ENCODE results near the gene TRPV3.
"Not testable (repeated sequence)": the region's sequence is repeated elsewhere in the genome, so short reads cannot be mapped to it uniquely, and the experiment has no call there.

TRPV3 gene

DNA sequence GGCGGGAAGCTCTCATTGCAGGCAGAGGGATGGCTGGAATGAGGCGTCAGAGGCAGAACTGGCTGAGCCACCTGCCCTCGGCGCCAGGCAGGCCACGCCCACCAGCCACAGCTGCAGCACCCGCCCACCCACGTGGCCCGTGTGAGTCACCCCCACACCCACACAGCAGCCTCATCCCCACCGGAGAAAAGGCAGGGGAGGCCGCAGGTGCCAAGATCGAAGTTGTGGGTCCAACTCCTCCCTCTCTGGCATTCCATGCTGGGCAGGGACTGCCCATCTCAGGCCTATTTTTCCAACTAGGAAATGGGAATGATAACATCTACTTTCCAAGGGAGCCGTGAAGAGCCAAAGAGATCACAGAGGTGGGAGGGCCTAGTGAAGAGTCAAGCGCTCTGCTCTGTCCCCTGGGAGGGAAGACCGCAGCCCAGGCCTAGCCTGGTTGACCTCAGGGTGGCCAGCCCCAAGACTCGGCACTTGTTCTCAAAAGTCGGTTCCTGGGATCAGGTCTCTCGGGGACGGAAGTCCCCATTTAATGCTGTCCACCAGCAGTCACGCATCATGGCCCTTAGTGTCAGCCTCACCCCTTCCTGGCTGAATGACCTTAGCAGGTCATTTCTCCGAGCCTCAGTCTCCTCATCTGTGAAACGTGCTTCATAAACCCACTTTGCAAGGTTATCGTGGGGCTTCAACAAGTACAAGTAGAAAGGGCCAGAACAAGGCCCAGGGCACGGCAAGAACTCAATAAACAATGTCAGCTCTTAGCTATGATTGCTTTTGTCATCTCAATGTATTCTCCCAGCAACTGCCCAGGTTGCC lies at the start of gene TRPV3:
Gene TRPV3 (minus strand): TSS at position 45 of the 816 bp plus-strand sequence. CDS start 2,962 bp downstream, outside the sequence.
- DNase-seq, result no peak

DNA sequence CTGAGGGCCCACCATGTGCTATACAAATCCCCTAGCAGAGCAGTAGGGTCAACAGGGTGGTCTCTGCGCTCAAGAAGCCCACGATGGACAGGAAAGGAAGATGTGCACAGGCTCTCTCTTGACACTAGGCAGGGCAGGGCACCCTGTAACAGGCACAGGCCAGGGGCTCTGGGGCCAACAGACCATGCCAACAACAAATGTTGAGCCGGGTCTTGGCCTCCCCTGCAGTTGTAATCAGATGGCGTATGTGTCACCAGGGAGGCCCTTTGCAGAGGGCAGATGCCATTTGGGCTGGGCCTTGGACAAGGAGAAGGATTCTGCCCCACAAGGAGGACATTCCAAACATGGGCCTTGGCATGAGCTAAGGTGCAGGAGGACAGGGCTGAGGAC lies 46.3 kb upstream of the TRPV3 start:
- peak; percentile 11 for DNase-seq

DNA sequence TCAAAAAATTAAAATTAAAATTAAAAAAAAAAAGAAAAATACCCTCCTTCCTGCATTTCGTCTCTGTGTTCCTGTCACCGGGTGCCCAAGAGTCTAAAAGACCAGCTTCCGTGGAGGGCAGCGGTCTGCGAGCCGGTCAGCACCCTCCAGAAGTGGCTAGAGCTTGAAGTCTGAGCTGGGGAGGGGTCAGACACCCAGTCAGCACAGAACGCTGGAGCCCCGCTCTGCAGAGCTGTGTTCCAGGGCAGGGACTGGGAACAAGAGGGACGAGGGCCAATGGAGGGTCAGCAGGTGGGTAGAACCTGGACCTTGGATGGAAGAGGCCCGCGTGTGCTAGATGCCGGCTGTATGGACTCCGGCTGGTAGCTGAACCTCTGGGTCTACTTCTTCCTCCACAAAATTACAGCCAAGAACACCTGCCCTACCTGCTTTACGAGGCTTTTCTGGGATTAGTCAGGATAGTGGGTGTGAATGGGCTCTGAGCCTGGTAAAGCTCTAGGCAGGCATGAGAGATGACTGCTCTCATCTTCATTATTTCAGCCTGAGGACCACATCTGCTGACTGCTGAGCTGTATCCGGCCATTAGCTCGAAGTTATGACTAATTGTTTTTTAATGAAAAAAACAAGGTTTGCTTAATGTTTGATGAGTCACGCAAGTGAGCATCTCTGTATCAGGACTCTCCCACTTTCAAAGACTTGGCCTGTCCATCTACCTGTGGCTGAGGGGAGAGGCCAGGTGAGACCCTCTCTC lies 45.7 kb upstream of the TRPV3 start:
- DNase-seq, result peak; percentile 78

DNA sequence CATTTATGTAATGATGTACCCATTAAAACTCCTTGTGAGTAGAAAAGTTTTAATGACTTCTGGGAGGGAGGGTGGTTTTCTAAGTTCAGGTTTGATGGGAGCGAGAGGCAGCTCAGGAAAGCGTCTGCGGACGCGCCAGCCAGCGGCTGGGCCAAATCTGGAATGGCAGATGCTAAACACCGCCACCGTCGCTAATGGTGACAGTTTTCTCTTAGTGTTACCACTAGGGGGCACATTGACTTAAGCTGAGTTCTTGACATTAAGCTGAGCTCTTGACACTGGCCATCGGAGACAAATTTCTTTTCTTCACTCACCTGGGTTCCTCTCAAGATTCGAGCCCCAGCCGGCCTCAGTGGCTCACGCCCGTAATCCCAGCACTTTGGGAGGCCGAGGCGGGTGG lies 44.9 kb upstream of the TRPV3 start:
- DNase-seq, result no peak

DNA sequence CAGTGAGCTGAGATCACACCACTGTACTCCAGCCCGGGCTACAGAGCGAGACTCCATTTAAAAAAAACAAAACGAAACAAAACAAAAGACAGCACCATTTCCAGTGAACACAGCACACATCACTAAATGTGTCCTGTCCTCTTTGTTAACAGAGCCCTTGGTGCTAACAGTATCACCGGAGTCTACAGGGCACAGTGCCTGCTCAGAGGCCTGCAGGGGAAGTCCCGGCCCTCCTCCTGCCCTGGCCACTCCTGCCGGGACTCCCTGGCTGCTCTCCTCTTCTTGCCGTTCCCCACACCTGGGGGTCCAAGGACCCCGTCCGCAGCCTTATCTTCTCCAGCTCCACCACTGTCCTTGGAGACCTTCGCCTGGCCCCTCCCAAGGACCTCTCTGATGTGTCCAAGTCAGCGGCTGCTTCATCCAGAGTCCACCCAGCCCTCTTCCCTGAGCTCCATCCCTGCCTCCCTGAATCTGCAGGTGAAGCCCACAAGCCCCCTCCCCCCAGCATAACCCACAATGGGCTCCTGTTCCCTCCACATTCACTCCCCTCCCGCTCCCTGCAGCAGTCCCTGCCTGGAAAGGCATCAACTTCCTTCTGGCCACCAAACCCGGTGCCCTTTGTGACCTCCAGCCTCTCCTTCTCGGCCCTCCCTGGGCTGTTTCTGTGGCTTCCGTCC lies 43.1 kb upstream of the TRPV3 start:
- no peak for DNase-seq

DNA sequence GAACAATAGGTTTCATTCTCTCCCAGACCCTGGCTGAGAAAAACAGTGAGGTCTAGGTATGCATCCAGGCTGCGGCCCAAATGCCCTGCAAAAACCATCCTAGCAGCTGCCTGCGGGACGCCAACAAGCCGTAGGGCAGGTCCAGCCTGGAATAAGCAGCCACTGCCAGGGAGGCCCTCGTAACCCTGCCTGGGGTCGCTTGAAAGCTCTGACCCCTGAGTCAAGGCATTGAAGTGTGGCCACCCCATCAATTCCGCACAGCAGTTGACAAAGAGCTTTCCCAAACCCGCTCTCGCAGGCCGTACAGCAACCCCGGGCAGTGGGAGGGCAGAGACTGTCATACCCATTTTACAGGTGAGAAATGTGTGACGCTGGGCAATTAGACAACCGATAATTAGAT lies 40.5 kb upstream of the TRPV3 start:
- DNase-seq, result no peak

DNA sequence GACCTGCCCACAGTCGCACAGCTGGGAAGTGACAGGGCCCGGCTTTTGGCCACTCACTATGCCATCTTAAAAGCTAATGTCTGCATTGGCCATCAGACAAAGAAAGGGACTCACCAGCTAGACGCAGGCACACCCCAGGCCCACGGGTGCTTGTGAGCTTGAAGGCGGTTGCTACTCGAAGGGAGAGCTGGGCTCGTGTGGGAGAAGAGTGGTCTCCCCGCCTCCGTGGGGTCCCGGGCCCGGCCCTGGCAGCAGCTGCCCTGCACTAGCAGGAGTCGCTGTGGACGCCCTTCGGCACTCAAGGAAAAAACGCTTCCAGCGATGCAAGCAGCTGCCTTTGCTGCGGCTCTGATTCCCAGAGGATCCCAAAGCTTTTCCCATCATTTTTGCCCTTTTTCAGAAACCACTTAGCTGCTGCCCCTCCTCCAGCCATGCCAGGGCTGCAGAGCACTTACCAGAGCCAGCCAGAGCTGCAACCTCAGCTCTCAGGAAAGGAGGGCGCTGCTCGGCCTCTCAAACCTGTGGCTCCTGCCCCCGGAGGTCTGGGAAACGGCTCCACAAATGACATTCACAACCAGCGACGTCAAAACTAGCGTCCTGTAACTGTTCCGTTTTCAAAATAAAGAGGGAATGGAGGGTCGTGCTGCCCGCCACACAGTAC lies 39.3 kb upstream of the TRPV3 start:
- DNase-seq, result no peak

DNA sequence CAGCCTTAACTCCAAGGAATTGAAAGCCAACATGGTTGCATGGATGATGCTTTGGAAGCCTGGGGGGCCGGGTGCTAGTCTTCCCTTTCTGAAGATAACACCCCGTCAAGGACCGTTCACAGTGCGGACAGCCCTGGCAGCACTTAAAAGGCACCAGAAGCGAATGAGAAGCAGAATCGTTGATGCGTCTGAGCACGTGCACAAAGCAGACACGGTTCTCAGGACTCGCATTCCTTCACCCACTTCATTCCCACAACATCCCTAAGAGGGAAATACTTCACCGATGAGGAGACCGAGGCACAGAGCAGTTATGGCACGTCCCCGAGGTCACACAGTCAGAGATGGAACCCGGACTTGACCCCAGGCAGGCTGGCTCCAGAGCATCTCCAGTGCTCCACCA lies 37.4 kb upstream of the TRPV3 start:
- no peak for DNase-seq

DNA sequence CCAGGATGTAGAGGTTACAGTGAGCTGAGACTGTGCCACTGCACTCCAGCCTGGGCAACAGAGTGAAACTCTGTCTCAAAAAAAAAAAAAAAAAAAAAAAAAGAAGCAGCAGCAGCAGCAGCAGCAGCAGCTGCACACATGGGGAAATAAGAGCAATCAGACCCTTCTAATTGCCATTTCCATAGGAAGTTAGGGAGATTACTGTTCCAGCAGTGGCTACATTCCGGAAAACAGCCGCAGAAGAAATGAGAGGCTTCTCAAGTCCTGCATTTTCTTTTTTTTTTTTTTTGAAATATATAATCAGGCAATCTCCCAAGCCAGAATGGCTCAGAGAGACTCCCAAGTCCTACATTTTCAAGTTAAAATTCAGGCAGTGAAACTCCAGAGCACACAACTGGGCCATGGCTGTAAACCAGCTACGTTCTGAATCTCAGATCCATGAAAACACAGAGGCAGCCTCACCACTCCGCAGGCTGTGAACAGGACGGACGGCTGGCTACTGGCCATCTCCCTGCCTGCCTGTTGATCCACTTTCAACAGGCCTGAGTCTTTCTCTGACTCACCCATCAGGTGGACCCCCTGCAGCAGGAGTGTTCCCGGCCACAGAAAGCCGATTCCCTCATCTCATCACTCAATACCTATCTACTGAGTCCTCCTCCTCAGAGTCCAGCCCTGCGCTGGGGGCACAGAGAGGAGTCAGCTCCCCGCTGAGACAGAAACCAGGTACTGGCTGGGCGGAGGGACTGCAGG lies 36.6 kb upstream of the TRPV3 start:
- peak; percentile 28 for DNase-seq

DNA sequence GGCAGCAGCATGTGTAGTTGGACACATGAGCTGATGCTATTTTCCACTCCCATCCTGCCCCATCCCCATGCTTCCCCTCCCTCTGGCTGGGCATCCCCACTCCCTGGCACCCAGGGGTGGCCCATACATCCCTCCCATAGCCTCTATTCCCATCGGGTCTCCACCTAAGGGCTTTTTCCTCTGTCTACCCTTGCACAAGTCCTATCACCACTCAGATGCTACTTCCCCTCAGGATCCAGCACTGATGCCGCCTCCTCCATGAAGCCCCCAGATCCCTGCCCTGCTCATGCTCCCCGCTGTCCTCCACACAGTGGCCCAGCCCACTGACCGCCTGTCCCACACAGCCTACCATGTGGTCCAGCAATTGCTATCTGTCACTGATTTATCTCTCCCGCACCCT lies 35.8 kb upstream of the TRPV3 start:
- no peak for DNase-seq

DNA sequence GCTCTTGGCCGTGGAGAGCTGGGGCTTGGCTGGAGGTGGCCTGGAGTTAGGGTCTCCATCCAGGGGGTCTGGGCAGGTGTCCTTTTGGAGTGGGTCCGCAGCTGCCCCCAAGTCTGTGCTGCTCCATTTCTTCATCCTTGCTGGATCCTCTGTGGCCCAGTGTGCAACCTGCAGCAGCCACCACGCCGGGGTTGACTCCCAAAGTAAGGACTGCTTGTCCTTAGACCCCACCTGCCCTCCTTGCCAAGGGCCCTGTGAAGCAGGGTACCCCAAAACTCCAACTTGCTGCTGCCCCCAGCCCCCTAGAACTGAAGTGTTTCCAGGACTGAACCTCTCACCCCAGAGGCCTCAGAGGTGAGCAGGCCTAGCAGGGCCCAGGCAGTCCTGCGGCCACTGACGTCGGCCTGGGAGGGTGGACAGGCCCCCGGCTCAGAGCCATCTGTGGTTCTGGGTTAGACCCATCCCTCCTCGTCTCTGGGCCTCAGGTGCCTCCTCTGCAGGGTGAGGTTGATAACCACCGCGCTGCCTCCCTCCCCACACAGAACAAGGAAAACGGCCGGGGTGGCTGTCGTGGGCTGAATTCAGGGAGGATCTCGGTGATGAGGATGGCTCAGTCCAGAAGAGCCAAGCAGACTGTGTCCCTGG lies 34.7 kb upstream of the TRPV3 start:
- no peak for DNase-seq

DNA sequence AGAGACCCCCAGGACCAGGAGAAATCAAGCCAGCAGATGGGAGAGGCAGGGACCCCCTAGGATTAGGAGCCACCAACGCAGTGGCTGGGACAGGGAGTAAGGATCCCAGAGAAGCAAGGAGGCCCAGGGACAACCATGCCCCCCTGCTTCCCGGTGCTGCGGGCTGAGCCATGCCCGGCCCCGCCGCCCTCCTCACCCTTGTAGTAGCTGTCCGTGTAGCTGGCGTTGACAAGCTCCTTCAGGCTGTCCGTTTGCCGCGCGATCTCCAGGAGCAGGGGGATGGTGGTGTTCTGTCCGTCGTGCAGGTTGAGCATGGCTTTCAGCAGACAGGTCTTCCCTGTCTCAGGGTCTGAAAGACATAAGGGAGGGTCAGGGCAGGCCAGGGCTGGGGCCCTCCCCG lies 33.2 kb upstream of the TRPV3 start:
- DNase-seq, result no peak

DNA sequence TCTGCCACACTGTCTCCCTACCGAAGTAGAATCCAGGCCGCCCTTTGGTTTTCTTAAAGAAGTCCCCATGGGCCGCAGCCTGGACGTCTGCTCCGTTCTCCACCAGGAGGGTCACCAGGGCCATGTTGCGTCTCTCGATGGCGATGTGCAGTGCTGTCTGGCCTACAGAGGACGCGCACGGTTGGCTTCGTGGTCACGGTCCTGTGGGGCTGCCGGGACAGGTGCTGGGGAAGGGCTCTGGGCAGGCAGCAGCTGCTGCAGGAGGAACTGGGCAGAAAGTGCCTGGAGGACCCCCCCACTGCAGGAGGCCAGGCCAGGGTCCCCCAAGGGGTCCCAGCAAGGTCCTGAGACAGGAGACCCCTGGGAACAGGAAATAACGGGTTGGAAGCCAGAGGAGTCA lies 32.6 kb upstream of the TRPV3 start:
- DNase-seq, result no peak

DNA sequence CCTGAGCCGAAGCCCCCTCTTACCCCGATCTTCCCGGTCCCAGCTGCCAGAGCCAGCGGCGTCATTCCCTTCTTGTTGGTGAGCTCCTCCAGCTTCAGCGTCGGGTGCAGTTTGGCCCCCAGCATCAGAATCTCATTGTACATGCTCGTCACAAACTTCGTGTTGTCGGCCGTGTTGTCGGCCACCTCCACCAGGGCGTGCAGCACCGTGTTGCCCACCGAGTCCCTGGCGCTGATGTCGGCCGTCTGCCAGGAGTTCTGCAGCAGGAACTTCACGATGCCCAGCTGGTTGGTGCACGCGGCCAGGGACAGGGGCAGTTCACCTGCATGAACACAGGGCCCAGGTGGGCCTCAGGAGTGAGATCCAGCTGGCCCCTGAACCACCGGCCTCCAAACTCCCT lies 32.2 kb upstream of the TRPV3 start:
- DNase-seq, result no peak

DNA sequence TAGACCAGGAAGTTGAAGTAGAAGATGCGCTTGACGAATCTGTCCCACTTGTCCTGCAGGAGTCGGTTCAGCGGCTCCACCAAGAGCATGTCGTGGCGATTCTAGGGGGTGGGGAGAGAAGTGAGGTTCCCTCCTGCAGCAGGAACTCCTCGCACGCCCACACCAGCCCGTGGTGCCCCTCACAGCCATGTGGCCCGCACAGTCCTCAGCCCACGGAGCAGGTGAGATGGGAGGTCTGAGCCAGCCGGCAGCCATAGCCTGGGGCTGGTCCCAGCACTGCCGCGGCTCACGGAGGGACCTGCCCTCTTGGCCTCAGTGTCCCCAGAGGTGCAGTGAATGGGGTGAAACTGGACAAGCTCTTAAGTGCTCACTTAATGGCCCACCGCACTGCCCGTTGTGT lies 28.2 kb upstream of the TRPV3 start:
- DNase-seq, result no peak

DNA sequence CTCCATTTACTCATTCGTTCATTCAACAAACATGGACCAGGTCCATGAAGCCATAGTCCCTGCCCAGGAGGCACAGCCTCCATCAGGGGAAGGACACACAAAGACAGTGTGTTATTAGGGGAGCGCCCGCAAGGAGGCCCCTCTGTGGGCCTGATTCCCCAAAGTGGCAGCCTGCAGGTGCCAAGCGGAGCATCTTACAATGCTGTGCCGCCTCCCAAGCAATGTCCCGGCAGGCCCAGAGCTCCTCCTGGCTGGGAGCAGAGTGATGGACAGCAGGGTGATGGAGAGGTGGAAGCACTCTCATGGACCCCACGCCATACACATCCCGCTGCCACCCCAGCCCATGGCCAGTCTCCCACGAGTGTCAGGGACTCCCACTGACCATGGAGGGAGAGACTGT lies 25.8 kb upstream of the TRPV3 start:
- no peak for DNase-seq

DNA sequence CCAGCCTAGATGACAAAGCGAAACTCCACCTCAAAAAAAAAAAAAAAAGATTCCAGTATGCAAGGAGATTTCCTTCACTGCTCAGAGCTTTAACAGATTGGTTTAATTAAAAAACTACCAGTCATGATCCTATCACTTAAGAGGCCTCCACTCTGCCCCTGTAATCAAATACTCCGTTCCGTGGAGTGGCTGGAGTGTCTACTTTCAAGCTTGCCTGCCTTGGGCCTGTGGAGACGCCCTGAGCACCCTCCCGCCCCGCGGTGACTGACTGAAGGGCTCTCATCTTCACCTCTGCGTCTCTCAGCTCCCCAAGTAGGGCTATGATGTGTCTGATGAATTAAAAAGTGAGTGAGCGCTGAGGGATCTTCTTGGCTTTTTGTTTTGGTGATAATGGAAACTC lies 25.3 kb upstream of the TRPV3 start:
- no peak for DNase-seq

DNA sequence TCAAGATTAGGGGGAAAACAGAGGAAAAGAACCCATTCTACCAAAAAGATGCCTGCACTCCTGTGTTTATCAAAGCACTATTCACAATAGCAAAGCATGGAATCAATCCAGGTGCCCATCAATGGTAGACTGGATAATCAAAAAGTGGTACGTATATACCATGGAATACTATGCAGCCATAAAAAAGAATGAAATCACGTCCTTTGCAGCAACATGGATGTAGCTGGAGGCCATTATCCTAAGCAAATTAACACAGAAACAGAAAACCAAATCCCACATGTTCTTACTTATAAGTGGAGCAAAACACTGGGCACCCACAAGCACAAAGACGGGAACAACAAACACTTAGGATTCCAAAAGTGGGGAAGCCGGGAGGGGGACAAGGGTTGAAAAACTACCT lies 21.1 kb upstream of the TRPV3 start:
- DNase-seq, result not testable (repeated sequence)

DNA sequence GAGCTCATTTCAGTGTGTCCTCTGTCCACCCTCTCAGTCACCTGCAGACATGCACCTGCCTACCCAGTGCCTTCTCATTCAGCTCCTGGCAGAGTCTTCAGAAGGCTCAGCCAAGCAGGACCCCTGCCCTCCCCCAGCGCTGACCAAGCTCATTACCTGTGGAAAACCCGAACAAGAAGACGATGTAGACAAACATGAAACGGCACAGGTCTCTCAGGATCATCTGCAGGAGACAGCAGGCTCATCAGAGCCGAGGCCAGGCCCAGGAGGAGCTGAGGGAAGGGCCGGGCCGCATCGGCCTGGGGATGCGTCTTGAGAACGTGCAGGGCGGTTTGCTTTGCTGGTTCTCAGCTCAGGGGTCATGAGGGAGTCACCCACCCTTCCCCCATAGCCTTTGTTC lies 19.4 kb upstream of the TRPV3 start:
- DNase-seq, result no peak

DNA sequence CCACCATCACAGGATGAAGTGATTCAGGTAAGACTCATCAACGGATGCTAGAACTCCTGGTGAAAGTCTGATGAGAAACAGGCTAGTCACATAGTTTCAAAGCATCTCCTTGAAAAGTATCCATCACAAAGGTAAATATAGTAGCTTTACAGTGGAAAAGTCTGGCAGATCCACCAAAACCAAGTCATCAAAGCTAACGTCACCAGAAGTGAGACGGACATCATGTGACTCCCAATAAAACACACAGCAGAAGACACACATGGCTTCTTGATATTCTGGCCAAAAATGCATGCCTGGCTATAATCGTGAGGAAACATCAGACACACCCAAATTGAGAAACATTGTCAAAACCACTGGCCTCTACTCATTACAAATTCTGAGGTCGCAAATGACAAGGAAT lies 17.9 kb upstream of the TRPV3 start:
- DNase-seq, result peak; percentile 40

DNA sequence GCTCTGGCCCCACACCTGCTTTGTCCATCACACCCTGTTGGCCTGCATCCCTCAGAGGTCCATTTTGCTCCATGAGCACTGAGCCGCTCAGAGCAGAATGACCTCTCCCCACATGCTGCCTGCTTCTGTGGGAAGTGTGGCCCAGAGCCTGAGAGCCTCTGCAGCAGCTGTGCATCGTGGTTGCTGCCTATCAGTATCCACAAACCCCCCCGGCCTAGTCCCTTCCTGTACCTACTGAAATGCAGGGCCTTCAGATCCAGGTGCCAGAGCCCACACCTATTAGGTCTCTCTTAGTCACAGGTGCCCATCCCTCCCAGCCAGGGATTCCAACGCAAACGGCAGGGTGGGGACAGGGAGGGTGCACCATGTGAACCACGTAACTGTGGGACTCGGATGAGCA lies 16.6 kb upstream of the TRPV3 start:
- DNase-seq, result no peak

All from EL (cell line).